SK-MEL-5 (cell line): Measurements from ENCODE around the gene ZC3H13. TPM values are rescaled to one million over a fixed set of nuclear protein-coding genes. Genes with fewer than 3 reads are reported as not detected.

Experiments used
- DNase-seq: peaks from one replicate; pipeline ENCODE4 v3.0.0-alpha.2; 2016; ENCODE audit warnings: low read depth, low spot score
- in situ Hi-C: cut with HindIII; loops from 2 replicates; pipeline ENCODE4 v1.10.0; 2016; ENCODE audit warnings: low sequenced_read_pairs, high pct_unique_total_duplicates, low pct_unique_long_range_greater_than_20kb
- total RNA-seq: library from RNA; depleted of rRNA; stranded (reverse); fragments of >200 nt; shearing (Covaris generic); gene quantifications from 2 replicates; pipeline ENCODE4 v1.2.3, GENCODE V29; 2014

The ZC3H13 gene
- total RNA-seq, 1 experiment from 2014 or later, result 94.7 TPM

- DNase-seq, result no peak
- in situ Hi-C loops, result no loop called here
These were observed 24.7 kb upstream of the ZC3H13 start for GRCh38 chr13:46077265-46077664.

DNA sequence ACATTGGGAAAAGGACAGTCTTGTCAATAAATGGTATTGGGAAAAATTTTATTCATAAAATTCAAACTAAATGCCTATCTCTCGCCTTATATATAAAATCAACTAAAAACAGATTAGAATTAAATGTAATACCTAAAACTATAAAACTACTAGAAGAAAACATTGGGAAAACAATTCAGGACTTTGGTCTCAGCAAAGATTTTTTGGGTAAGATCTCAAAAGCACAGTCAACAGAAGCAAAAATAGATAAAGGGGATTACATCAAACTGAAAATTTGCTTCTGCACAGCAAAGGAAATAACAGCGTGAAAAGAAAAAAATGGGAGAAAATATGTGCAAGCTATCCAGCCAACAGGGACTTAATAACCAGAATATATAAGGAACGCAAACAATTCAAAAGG, 24.3 kb upstream of the ZC3H13 start:
- in situ Hi-C loops, result no loop called here
- DNase-seq, result no peak

DNA sequence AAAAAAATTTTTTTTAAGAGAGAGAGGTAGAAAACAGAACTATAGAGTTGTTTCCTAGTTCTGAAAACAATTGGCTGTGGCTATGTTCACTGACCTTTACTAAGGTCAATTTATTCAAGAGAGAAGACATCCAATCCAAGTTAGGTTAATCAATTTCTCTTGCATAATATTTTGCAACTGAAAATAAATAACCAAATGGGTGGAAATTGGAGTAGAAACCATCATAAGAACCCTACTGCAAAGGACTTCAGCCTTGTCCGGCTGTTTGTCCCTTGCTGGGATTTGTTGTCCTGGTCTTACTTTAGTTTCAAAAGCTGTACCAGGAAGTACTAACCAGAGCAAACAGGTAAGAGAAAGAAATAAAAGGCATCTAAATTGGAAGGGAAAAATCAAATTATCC, 23.3 kb upstream of the ZC3H13 start:
- in situ Hi-C loops, result no loop called here

DNA sequence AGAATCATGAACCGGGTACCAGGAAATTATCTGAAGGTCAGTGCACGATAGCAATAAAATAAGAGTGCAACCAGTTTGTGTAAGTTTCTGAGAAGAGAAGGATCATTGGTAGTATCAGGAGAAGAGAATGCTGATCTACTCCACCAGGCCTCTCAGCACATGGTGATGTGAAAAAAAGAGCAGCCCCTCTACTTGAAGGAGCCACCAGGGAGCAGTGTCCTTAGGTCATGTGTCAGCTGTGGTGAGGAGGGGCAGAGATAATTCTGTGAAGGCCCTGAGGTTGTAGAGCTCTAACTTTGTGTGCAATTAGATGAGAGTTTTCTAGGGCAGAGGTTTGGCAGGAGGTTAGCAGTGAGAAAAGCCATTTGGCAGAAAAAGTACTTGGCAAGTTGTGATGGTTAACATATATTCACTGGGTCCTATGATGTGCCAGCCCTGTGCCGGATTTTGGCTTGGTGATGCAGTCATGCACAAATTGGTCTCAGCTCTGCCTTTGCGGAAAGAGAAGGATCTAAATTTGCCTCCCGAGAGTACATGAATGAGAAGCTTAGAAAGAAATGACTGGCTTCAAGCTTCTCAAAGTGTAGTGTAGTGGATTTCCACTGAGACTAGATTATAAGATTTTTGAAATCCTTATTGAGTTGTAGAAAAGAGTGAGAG, 19.2 kb upstream of the ZC3H13 start:
- DNase-seq, result peak; percentile 12
- in situ Hi-C loops, result no loop called here

More for the DNA sequence above, 23.3 kb upstream of the ZC3H13 start:
- DNase-seq, result no peak

GRCh38 chr13:46063292-46063691, 10.7 kb upstream of the ZC3H13 start:
- no peak for DNase-seq
- in situ Hi-C loops, result no loop called here

DNA sequence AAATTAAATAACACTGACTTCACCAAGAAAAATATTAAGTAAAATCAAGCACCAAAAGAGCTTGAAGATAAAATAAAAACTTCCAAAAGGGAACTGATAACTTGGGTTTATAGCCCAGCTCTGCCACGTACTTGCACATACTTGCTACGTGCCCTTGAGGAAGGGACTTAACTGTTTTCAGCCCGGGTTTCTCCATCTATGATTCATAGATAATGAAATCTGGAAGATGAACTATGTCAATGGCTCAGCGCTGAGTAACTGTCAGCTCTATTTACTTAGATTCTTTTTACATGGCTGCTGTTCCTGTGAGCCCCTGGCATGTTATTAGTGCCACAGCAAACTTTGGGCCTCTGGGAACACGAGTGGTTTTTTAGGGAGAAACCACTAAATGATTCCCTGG, 9.6 kb upstream of the ZC3H13 start:
- no peak for DNase-seq
- in situ Hi-C loops, result no loop called here

DNA sequence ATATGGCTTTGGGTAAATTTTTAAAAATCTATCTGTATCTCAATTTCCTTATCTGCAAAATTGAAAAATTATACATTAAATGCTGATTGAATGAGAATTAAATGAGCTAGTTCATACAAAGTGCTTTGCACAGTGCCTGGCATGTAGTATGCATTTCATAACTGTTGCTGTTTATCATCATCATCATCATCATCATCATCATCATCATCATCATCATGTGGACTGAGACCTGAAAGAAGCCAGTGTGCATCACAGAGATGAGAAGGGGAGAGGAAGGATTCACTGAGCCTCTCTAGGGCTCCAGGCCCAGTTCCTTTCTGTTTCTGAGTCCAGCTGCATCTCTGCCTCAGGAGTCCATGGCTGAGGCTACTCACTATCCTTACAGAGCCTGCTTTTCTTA, 6.9 kb upstream of the ZC3H13 start:
- in situ Hi-C loops, result no loop called here
- no peak for DNase-seq

DNA sequence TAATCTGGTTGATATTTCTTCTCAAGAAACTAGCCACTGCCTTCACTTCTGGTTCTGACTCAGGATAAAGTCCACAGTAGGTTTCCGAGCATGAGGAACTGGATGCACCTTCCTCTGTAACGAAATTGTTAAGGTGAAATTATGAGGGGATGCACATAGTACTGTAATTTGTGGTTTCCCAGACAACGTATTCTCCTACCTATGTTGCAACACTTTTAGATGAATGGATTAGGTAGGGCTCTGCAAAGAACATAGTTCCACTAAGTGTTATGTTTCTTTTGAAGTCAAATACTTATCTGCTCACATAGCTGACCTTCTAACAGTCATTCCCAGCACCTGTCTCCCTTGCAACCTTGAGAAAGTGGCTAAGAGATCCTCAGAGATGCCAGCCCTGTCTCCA, 5.7 kb upstream of the ZC3H13 start:
- in situ Hi-C loops, result no loop called here
- peak; percentile 46 for DNase-seq

GRCh38 chr13:46057256-46058015, 4.9 kb upstream of the ZC3H13 start:
- in situ Hi-C loops, result no loop called here
- DNase-seq, result peak; percentile 100

- in situ Hi-C loops, result no loop called here
- no peak for DNase-seq
These were observed 841 bp upstream of the ZC3H13 start for GRCh38 chr13:46053162-46054012.

DNA sequence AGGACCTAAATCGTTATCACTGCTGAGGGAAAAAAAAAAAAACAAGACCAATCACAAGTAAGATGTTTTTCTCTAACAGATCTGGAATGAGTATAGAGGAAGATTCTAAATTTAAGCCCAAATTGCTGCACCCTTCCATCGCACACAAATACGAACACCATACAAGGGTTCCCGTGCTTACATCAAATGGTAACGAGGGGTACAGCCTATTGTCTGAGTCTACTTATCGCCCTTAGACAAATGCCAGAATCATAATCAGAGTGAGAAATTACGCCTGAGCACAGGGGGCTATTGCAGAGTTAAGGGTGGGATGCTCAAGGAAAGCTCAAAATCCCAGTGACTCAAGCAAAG, 603 bp downstream of the ZC3H13 start:
- no peak for DNase-seq
- in situ Hi-C loops, result no loop called here

DNA sequence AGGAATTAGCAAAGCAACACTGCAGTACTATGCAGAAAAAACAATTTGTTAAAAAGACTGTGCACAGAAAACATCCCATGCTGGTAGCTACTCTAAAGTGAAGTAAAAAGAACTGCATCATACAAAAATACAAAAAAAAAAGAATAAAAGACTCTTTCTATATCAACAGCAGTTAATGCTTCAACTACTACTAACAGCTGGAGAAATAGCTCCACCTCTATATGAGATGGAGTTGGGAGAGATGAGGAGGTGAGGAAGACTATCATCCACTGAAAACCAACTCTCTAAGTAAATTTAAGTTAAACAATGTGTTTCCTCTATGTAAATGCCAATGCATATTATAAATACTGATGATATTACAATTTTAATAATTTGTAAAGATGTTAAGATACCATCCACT, 1.8 kb downstream of the ZC3H13 start:
- peak; percentile 62 for DNase-seq
- in situ Hi-C loops, result no loop called here

DNA sequence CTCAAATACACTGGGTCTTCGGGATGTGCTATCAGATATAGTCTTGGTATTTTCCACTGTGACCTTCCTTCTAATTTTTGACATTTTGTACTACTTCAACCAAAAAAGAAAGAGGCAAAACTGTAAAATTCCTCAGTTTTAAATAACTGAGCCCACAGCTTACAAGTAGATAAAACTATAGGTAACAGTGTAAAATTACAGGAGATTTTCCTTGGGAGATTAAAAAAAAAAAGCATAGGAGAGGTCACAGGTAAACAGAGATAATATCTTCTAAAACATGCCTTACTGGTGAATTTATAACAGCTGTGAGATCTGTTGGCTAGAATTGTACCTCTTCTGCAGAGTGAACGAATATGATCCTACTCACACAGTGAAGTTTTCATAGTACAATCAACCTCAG, 7.1 kb downstream of the ZC3H13 start:
- DNase-seq, result no peak
- in situ Hi-C loops, result no loop called here

DNA sequence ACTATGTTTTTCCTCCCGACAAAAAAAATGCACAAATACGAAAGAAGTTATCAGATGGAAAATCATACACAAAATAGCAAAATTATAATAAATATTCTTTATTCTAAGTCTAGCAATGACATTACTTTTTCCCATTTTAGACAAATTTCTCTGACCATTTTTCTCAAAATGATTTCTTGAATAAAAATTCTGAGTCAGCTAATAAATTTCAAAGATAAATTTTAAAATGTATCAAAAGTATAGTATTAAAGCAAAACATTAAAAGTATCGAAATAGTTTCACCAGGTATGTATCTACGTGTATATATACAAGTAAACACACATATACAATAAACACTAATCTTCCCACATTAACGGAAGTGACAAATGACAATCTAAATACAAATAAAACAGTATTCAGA, 8.9 kb downstream of the ZC3H13 start:
- no peak for DNase-seq
- in situ Hi-C loops, result no loop called here

DNA sequence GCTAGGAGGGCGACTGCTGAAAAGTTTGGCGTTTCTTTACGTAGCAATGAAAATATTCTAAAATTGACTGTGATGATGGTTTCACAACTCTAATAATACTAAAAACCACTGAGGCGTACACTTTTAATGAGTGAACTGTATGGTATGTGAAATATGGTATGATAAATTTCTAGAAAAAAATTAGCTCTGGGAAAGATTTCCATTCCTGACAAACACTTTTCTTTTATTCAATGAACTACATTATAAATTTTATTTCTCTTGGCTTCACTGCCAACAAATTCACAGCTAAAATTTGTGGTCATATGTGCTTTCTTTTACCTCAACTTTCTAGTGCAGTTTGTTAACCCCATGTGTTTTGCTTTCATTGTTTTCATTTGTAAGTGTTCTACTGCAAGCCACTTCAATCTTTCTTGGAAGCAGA, 11.1 kb downstream of the ZC3H13 start:
- DNase-seq, result no peak
- in situ Hi-C loops, result no loop called here

DNA sequence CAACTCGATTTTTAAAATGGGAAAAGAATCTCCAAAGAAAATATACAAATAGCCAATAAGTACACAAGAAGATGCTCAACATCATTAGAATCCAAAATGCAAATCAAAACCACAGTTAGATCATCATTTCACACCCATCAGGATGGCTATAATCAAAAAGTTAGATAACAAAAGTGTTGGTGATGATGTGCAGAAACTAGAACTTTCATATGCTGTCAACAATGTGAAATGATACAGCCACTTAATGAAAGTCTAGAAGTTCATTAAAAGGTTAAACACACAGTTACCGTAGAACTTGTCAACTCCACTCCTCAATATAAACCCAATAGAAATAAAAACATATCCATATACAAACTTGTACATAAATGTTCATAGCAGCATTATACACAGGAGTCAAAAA, 11.8 kb downstream of the ZC3H13 start:
- DNase-seq, result no peak
- in situ Hi-C loops, result no loop called here

DNA sequence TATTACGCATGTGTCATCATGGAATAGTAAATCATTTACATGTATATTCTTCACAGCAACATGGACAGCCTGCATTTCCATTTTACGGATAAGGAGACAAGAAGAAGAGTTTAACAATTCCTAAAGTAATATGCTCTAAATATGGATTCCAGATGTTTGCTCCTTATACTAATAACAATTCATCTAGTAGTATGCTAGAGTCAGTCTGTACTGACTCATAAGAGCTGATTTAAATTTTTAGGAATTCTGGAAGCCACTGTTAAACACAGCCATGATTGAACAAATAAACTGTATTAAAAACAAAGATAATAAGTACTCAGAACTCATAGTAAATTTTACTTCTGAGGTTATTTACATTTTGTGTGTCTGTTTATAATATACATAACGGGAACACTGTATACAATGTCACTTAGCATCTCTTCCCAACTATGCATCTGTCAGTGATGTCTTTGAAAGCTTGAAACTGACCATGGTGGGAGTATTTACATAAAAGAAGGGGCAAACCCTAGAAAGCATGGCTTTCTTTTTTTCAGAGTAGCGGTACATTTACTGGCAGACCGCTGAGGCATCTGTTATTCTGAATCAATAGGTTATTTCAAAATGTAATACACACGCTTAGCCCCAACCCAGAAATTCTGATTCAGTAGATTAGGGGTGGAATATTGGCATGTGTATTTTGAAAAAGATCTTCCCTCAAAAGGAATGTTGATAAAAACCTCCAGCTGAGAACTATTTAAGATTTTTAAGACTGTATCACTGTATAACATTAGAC, 12.9 kb downstream of the ZC3H13 start:
- in situ Hi-C loops, result no loop called here
- DNase-seq, result no peak

- DNase-seq, result no peak
- in situ Hi-C loops, result no loop called here
These were observed 14.2 kb downstream of the ZC3H13 start for GRCh38 chr13:46038296-46038695.
